H9 (cell line): ENCODE data around the gene DTNBP1. TPM values are rescaled to one million over a fixed set of nuclear protein-coding genes. Genes with fewer than 3 reads are reported as not detected.
A peak's percentile ranks its signal among the peaks of the same experiment; 100 is the strongest.

Experiments
- DNase-seq: peaks from one replicate; pipeline ENCODE4 v3.0.0-alpha.2; 2017
- H2AFZ ChIP-seq: one replicate; pipeline ENCODE4 v1.6.1; 2013; ENCODE audit warnings: mild to moderate bottlenecking, low read length, control low read depth, moderate library complexity
- H2AK5ac ChIP-seq: 2 replicates; pipeline ENCODE4 v1.6.1; 2013; ENCODE audit warnings: low read length, control low read depth, mixed read lengths; ENCODE audit not compliant: insufficient read length
- H2BK120ac ChIP-seq: one replicate; pipeline ENCODE4 v1.6.1; 2013; ENCODE audit warnings: low read depth, mild to moderate bottlenecking, low read length, control low read depth, inconsistent platforms; ENCODE audit not compliant: poor library complexity, severe bottlenecking
- H2BK12ac ChIP-seq: 2 replicates; pipeline ENCODE4 v1.6.1; 2013; ENCODE audit warnings: low read length, control low read depth, mixed read lengths, low read depth; ENCODE audit not compliant: insufficient read length
- H2BK15ac ChIP-seq: 2 replicates; pipeline ENCODE4 v1.6.1; 2013; ENCODE audit warnings: low read depth, low read length, control low read depth
- H2BK20ac ChIP-seq: one replicate; pipeline ENCODE4 v1.6.1; 2013; ENCODE audit warnings: low read depth, mild to moderate bottlenecking, low read length, control low read depth, inconsistent platforms; ENCODE audit not compliant: poor library complexity, severe bottlenecking
- H2BK5ac ChIP-seq: 2 replicates; pipeline ENCODE4 v1.6.1; 2013; ENCODE audit warnings: low read length, control low read depth, mixed read lengths; ENCODE audit not compliant: insufficient read length
- H3K14ac ChIP-seq: 2 replicates; pipeline ENCODE4 v1.6.1; 2013; ENCODE audit warnings: low read length, control low read depth; ENCODE audit not compliant: insufficient read depth
- H3K18ac ChIP-seq: 2 replicates; pipeline ENCODE4 v1.6.1; 2013; ENCODE audit warnings: low read depth, mild to moderate bottlenecking, mixed read lengths, low read length, control low read depth; ENCODE audit not compliant: insufficient read length
- H3K23ac ChIP-seq: 2 replicates; pipeline ENCODE4 v1.6.1; 2013; ENCODE audit warnings: low read length, control low read depth, mixed read lengths, low read depth; ENCODE audit not compliant: insufficient read length
- H3K23me2 ChIP-seq: 2 replicates; pipeline ENCODE4 v1.6.1; 2013; ENCODE audit warnings: low read depth, mild to moderate bottlenecking, mixed read lengths, low read length, control low read depth; ENCODE audit not compliant: insufficient read length, poor library complexity, severe bottlenecking
- H3K27ac ChIP-seq: 2 replicates; pipeline ENCODE4 v1.5.1; 2013; ENCODE audit warnings: low read length, control low read depth, mixed read lengths, low read depth; ENCODE audit not compliant: insufficient read length
- H3K27me3 ChIP-seq: 2 replicates; pipeline ENCODE4 v1.6.1; 2013; ENCODE audit warnings: low read length, control low read depth, inconsistent platforms; ENCODE audit not compliant: insufficient read depth
- H3K4ac ChIP-seq: 2 replicates; pipeline ENCODE4 v1.6.1; 2013; ENCODE audit warnings: low read depth, mild to moderate bottlenecking, control low read depth, inconsistent platforms, low read length, moderate library complexity
- H3K4me1 ChIP-seq: 2 replicates; pipeline ENCODE4 v1.6.1; 2013; ENCODE audit warnings: low read length, control low read depth, inconsistent platforms; ENCODE audit not compliant: insufficient read depth
- H3K4me2 ChIP-seq: 2 replicates; pipeline ENCODE4 v1.6.1; 2013; ENCODE audit warnings: low read length, control low read depth, mixed read lengths; ENCODE audit not compliant: insufficient read length, insufficient read depth
- H3K56ac ChIP-seq: 2 replicates; pipeline ENCODE4 v1.6.1; 2013; ENCODE audit warnings: low read depth, mild to moderate bottlenecking, mixed read lengths, low read length, control low read depth; ENCODE audit not compliant: insufficient read length
- H3K79me1 ChIP-seq: 2 replicates; pipeline ENCODE4 v1.6.1; 2013; ENCODE audit warnings: low read depth, mild to moderate bottlenecking, moderate library complexity, low read length, control low read depth, inconsistent platforms; ENCODE audit not compliant: insufficient read depth, poor library complexity, severe bottlenecking
- H3K79me2 ChIP-seq: 2 replicates; pipeline ENCODE4 v1.6.1; 2013; ENCODE audit warnings: low read length, control low read depth, inconsistent platforms; ENCODE audit not compliant: insufficient read depth
- H3K9ac ChIP-seq: 2 replicates; pipeline ENCODE4 v1.6.1; 2013; ENCODE audit warnings: low read length, control low read depth, mixed read lengths; ENCODE audit not compliant: insufficient read length; ENCODE audit errors: extremely low read depth
- H3K9me3 ChIP-seq: one replicate; pipeline ENCODE4 v1.6.1; 2013; ENCODE audit warnings: low read depth, low read length, inconsistent platforms; ENCODE audit not compliant: control insufficient read depth
- H3T11ph ChIP-seq: one replicate; pipeline ENCODE4 v1.6.1; 2013; ENCODE audit warnings: mild to moderate bottlenecking, low read length, control low read depth, inconsistent platforms
- H4K20me1 ChIP-seq: one replicate; pipeline ENCODE4 v1.6.1; 2013; ENCODE audit not compliant: control insufficient read depth, insufficient read length, insufficient read depth
- H4K5ac ChIP-seq: 2 replicates; pipeline ENCODE4 v1.6.1; 2013; ENCODE audit warnings: low read depth, mild to moderate bottlenecking, mixed read lengths, low read length, control low read depth; ENCODE audit not compliant: insufficient read length
- H4K8ac ChIP-seq: replicated peaks from 2 replicates; pipeline ENCODE4 v1.6.1; 2013; ENCODE audit warnings: low read length, control low read depth, mixed read lengths, low read depth; ENCODE audit not compliant: insufficient read length
- H4K91ac ChIP-seq: 2 replicates; pipeline ENCODE4 v1.6.1; 2013; ENCODE audit warnings: low read depth, mild to moderate bottlenecking, moderate library complexity, mixed read lengths, low read length, control low read depth; ENCODE audit not compliant: insufficient read length
- H3K27ac Mint-ChIP-seq, 3 experiments: 2 replicates in 2 of 3; 3 replicates in 1 of 3; pipeline ENCODE4 v1.8.0; 2020 to 2021; ENCODE audit warnings: mixed read lengths in 3 of 3, mild to moderate bottlenecking in 1 of 3, moderate library complexity in 1 of 3
- H3K27me3 Mint-ChIP-seq: 2 replicates; pipeline ENCODE4 v1.8.0; 2021; ENCODE audit warnings: low read depth, mild to moderate bottlenecking, moderate library complexity, mixed read lengths
- H3K36me3 Mint-ChIP-seq, 3 experiments: 2 replicates in 2 of 3; 3 replicates in 1 of 3; pipeline ENCODE4 v1.8.0; 2020 to 2021; ENCODE audit warnings: low read depth in 3 of 3, mixed read lengths in 3 of 3; ENCODE audit not compliant: insufficient read depth in 1 of 3
- H3K4me1 Mint-ChIP-seq, 2 experiments: 2 replicates each; pipeline ENCODE4 v1.8.0; 2020; ENCODE audit warnings: mixed read lengths in 2 of 2
- H3K4me3 Mint-ChIP-seq, 2 experiments: 2 replicates in 1 of 2; 3 replicates in 1 of 2; pipeline ENCODE4 v1.8.0; 2020 to 2021; ENCODE audit warnings: mild to moderate bottlenecking in 2 of 2, mixed read lengths in 2 of 2, moderate library complexity in 1 of 2
- H3K9me3 Mint-ChIP-seq, 2 experiments: 2 replicates in 1 of 2; 3 replicates in 1 of 2; pipeline ENCODE4 v1.8.0; 2020; ENCODE audit warnings: mild to moderate bottlenecking in 2 of 2, mixed read lengths in 2 of 2, moderate library complexity in 1 of 2
- CTCF ChIP-seq: fragments of 200-600 bp; sonication (generic); conservative IDR thresholded peaks from 3 replicates; pipeline ENCODE4 v1.8.0; 2021; ENCODE audit warnings: antibody characterized with exemption, mild to moderate bottlenecking
- WGBS: extraction: QIAGEN DNeasy Blood & Tissue Kit; methylation state at CpG from one replicate; pipeline ENCODE4 v1.1.7; 2013; ENCODE audit warnings: missing lambda C conversion rate, low lambda C conversion rate, mixed read lengths; ENCODE audit not compliant: insufficient read length; ENCODE audit errors: extremely low coverage; 5-methylcytosine and 5-hydroxymethylcytosine counted together
- total RNA-seq: library from RNA; stranded (reverse); gene quantifications from 2 replicates; pipeline ENCODE4 v1.2.1, GENCODE V29; 2021

Gene DTNBP1
- total RNA-seq, 1 experiment from 2014 or later, result 12.9 TPM

- TF ChIP-seq CTCF, result no peak
- peaks cover 80 to 88% (median 88%) of the 10 kb centered on the region in 3 experiments for H3K36me3 Mint-ChIP-seq
Observed at GRCh38 chr6:15498640-15499039, 164.2 kb downstream of the DTNBP1 start.

More at GRCh38 chr6:15498640-15499039, 164.2 kb downstream of the DTNBP1 start:
- no peak overlapping the region for H3K9ac ChIP-seq
- H2BK5ac ChIP-seq, result no peak overlapping the region
- DNase-seq, result no peak
- no peak overlapping the region for H2BK20ac ChIP-seq
- no peak overlapping the region for H2BK120ac ChIP-seq
- no peak overlapping the region for H2BK15ac ChIP-seq
- H3T11ph ChIP-seq, result no peak overlapping the region
- no peak overlapping the region for H2AFZ ChIP-seq
- no peak overlapping the region for H3K23ac ChIP-seq
- no peak overlapping the region for H2AK5ac ChIP-seq
- Mint-ChIP-seq H3K4me1 (peaks cover 24 to 28% of the 10 kb centered on the region in 2 experiments), H3K27me3 (no peaks in the 10 kb centered on the region; the same call in none of the 2 replicates), H3K4me3 (no peak overlapping the region), H3K27ac (peak overlapping the region in 2 of 3 experiments; percentile 82 to 85; a peak in 3 of 7 replicates), H3K9me3 (no peaks in the 10 kb centered on the region)
- H3K4me2 ChIP-seq, result no peak overlapping the region
- 0 out of 2 replicates have a peak, but pooled peaks cover 3% of the 10 kb centered on the region for H3K4me1 ChIP-seq
- H4K91ac ChIP-seq, result no peak overlapping the region
- no peak overlapping the region for H4K8ac ChIP-seq
- no peaks in the 10 kb centered on the region for H3K23me2 ChIP-seq
- H3K27ac ChIP-seq, result no peak overlapping the region
- H3K56ac ChIP-seq, result no peak overlapping the region
- no peak overlapping the region for H3K4ac ChIP-seq
- no peak overlapping the region for H2BK12ac ChIP-seq
- H3K9me3 ChIP-seq, result no peaks in the 10 kb centered on the region
- no peaks in the 10 kb centered on the region for H3K27me3 ChIP-seq
- H3K14ac ChIP-seq, result no peak overlapping the region
- peaks cover 31% of the 10 kb centered on the region for H3K79me2 ChIP-seq
- H4K5ac ChIP-seq, result no peak overlapping the region
- H4K20me1 ChIP-seq, result peaks cover 3% of the 10 kb centered on the region
- peaks cover 18% of the 10 kb centered on the region for H3K79me1 ChIP-seq
- no CpG with 5 or more reads among the region's 12 CpGs for whole genome bisulfite sequencing
- H3K18ac ChIP-seq, result no peak overlapping the region
